ENCODE results near the gene PRAC1. TPM values are rescaled to one million over a fixed set of nuclear protein-coding genes. Genes with fewer than 3 reads are reported as not detected.
"Not testable (repeated sequence)": the region's sequence is repeated elsewhere in the genome, so short reads cannot be mapped to it uniquely, and the experiment has no call there.

Gene PRAC1
- polyA plus RNA-seq, 1 donor = not detected

DNA sequence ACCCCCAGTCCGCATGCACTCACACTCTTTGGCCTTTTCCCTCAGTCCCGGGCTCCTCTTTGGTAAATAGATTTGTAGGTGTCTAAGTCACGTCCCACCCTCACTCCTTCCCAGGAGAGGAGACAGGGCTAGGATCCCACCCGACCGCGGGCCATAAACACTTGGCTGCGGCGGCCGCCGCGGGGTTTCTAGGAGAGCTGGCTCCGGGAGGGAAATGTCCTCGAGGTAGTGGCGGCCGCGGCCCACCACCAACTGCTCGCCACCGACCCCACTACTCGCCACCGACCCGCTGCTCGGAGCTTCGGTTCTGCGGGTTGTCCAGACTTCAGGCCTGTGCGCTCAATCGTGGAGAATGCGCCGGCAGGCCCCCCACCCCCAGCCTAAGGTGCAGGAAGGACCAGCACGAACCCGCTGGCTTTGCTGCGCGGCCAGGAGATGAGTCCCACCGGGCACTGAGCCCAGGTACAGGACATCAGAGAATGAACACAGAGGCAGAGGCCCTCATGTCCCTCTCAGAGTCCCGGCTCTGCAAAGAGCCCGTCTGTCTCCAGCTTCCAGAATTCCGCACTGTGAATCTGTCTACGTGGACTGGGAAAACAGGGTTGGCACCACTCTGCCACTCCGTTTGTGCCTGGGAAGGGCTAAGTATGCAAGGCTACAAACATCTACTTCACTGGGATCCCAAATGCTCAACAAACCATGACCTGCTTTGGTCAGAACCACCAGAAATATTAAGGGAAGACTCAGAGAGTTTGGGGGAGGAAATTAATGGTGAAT lies 3.2 kb upstream of the PRAC1 start:
- DNase-seq = no peak

- DNase-seq = no peak
Measured at GRCh38 chr17:48725004-48725287, 2.6 kb upstream of the PRAC1 start.

DNA sequence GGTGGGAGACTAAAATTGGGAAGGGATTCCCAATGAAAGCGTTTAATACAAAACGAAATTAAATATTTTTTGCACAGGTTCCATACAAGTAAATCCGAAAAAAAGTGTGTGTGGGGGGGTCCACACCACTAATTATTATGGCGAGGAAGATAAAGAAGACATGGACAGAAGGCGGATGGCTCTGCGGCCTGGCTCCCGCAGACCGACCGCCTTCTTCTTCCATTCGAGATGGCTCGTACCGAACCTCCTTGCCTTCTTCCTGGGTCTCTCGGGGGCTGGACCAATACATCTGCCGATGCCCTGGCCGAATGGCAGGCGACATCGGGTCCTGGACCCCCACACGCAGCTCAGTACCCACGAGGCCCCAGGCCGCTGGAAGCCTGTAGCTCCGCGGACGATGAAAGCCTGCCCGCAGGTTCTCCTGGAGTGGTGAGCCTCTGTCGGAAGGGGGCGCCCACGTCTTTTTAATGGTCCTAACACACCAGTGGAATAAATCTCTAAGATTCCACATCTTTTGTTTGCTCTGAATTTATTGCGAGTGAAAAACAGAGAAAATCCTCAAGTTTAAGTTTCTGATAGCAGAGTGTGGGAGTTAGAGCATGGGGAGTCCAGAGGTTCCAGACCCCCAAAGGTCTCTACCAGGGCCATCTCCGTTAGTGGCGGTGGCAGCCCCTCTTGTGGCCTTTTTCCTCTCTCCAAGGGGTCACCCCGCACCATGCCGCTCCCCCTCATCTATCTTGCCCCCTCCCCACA lies 2.1 kb upstream of the PRAC1 start:
- DNase-seq = peak; percentile 75

GRCh38 chr17:48723423-48724250 lies 1.3 kb upstream of the PRAC1 start:
- DNase-seq = no peak

DNA sequence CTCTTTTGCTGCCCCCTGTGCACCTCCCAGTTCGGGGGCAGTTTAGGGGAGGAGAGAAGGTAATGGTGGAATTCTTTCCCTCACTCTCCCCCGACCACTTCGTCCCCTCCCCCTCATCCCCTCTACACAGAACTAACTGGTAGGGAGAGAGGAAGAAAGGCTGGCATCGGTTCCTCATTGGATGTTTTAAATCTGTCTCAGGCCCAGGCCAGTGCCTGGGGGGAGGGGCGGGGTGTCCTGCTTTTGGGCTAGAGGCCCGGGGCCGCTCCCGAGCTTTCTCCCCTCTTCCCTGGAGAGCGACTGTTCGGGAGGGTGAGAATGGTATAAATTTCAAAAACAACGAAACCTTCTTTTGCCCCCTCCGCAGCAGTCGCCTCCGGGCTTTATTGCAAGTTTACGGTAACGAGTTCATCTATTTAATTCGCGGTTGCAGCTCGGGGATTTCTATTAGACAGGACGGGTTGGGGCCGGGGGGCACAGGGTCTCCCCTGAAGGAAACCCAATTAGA lies 651 bp upstream of the PRAC1 start, which contains the start of gene PRAC2:
Gene PRAC2 (plus strand): TSS at position 271 of the 508 bp plus-strand sequence. CDS start 1,226 bp downstream, outside the sequence.
- no peak for DNase-seq

DNA sequence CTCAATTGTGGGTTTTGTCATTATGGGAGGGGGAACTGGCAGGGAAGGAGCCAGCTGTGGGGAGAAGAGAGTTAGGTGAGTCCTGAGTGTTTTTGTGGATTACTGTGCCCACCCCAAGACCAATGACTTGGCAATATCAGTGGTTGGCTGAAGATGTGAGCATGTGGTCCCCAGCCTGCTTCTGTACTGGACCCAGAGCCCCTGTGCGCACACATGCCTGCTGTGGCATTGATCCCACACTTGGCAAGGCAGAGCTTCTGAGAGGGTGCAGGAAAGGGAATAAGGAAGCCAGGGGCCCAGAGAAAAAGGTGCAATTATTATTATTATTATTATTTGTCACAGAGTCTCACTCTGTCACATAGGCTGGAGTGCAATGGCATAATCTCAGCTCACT lies 1.3 kb downstream of the PRAC1 start:
- no peak for DNase-seq

DNA sequence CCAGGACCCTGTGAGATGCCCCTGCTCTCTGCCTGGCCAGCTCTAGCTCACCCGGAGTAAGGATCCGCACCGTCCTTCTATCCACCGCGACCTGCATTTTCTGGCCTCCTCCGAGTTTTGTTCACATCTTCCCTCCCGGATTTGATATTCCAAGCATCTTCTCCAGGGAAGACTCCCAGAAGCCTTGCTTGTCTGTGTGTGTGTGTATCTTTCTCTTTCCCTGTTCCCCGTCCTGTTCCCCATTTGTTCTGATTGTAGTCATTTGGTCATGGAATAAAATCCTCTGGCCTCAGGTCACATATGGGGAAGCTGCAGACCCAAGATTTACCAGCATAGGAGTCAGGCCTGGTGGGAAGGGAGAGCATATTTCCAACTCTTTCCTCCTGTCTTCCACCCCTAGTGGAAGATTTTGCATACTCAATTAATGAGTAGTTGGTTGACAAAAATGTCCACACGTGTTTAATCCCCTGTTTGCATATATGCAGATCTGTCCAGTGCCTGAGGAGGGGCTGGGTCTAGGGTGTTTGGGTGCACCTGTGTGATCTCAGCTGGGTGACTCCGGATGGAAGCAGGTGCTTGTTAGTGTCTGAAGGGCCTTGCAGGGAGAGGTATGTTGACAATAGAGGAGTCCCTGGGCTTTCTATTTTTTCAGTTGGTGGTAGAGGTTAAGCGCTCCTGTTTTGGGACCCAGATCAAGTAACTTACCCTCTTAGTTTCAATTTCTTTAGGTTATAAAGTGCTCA lies 1.9 kb downstream of the PRAC1 start:
- no peak for DNase-seq

- DNase-seq = no peak
Measured at GRCh38 chr17:48719642-48720265, 2.6 kb downstream of the PRAC1 start.

GRCh38 chr17:48718761-48719641 lies 3.3 kb downstream of the PRAC1 start:
- DNase-seq = no peak

DNA sequence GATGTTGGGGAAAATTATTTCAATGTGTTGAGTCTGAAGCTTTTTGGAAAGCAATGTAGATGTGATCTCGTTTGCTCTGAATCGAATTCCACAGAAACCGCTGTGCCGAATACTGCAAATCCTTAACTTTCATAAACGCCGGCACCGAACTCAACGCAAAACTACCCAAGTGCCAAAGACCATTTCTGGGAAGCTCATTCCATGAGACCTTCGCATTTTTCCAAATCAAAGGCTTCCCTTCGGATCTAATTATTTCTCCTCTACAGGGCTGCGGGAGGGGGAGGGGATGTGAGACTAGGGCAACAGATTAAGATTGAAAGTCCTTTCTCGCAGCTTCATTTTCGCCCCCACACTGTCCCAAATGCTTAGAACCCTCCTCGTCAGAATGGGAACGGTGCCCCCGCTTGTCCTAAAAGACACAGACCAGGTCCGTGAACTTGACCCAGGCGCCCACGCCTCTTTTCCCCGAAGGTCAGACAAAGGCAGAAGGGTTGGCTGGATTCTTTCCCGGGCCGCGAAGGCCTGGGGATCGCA lies 4.0 kb downstream of the PRAC1 start:
- no peak for DNase-seq

DNA sequence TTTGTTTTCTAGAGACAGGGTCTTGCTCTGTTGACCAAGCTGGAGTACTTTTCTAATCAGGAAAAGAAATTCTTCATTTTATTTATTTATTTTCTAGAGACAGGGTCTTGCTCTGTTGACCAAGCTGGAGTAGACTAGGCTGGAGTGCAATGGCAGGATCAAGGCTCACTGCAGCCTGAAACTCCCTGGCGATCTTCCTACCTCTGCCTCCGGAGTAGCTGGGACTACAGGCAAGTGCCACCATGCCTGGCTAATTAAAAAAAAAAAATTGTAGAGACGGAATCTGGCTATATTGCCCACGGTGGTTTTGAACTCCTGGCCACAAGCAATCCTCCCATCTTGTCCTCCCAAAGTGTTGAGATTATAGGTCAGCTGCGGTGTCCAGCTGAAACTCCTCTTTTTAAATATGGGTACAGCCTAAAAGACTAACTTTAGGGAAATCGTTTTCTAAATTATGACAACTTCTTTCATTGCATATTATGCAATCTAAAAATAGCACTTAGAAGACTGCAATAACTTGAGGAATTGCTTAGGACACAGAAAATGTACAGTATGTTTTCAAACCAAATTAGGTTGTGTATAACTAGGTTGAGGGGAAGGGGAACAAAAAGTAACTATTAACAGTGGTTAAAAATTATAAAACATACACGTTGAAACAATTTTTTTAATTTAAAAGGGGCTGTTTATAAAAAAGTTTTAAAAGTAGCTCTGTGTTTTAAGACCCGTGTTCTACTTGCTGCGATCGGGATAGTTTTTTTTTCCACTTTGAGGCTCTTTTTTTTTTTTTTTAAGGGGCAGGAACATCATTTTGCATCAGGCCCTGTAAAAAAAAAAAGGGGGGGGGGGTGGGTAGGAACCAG lies 4.7 kb downstream of the PRAC1 start:
- no peak for DNase-seq

DNA sequence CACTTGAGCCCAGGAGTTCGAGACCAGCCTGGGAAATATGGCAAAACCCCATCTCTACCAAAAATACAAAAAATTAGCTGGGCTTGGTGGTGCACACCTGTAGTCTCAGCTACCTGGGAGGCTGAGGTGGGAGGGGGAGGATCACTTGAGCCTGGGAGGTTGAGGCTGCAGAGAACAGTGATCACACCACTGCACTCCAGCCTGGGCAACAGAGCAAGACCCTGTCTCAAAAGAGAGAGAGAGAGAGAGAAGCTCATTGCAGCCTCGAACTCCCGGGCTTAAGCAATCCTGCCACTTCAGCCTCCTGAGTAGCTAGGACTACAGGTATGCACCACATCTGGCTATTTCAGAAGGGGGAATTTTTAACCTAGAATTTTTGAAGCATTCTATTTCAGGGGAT lies 5.8 kb downstream of the PRAC1 start:
- DNase-seq = not testable (repeated sequence)

- DNase-seq = no peak
Measured at GRCh38 chr17:48715496-48716399, 6.6 kb downstream of the PRAC1 start.

- no peak for DNase-seq
Measured at GRCh38 chr17:48711128-48711527, 11.2 kb downstream of the PRAC1 start.

GRCh38 chr17:48704361-48705248 lies 17.7 kb downstream of the PRAC1 start:
- no peak for DNase-seq

GRCh38 chr17:48701864-48702532 lies 20.3 kb downstream of the PRAC1 start:
- DNase-seq = no peak

DNA sequence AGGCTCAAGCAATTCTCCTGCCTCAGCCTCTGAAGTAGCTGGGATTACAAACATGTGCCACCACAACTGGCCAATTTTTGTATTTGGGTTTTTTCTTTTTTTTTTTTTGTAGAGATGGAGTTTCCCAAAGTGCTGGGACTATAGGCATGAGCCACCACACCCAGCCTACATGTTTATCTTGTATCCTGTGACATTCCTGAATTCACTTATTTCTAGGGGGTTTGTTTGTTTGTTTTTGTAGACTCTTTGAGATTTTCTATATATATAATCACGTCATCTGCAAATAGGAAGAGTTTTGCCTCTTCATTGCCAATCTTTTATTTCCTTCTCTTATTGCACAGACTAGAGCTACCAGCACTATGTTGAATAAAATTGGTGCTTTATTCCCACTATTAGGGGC lies 29.1 kb downstream of the PRAC1 start:
- DNase-seq = no peak
